Endothelial cell of umbilical vein (primary cell): ENCODE data around the gene AP5S1. TPM values are rescaled to one million over a fixed set of nuclear protein-coding genes. Genes with fewer than 3 reads are reported as not detected.

Source experiments
- BruUV-seq: library from RNA; stranded (reverse); fragments of 400-500 nt; replicated peaks from 2 replicates; lab custom pipeline; 2021; lab: Mats Ljungman, UMichigan
- CTCF ChIA-PET: fragments of 300-600, 350-600 bp; sonication (Branson Sonifier 250); formaldehyde crosslinking; loops from one replicate; lab custom pipeline; 2021; ENCODE audit warnings: antibody characterized with exemption, inconsistent platforms; lab: Charles Lee
- POLR2A ChIA-PET: fragments of 300-600, 350-600 bp; sonication (Branson Sonifier 250); formaldehyde crosslinking; loops from one replicate; lab custom pipeline; 2021; ENCODE audit warnings: antibody characterized with exemption, inconsistent platforms; lab: Charles Lee
- DNase-seq: peaks from one replicate; pipeline ENCODE4 v3.0.0-alpha.2; 2011; ENCODE audit warnings: low read depth, low spot score
- FAIRE-seq: peaks from 2 replicates; lab custom pipeline; 2011; peaks lifted over from hg19 to GRCh38; lab: Jason Lieb, UNC
- H2AFZ ChIP-seq: 2 replicates; pipeline ENCODE4 v1.6.0; 2012; ENCODE audit warnings: low read depth, low read length, control low read depth, inconsistent platforms
- H3K27ac ChIP-seq: 2 replicates; pipeline ENCODE4 v1.5.1; 2011; ENCODE audit warnings: low read depth, mild to moderate bottlenecking, control low read depth, low read length, moderate library complexity; ENCODE audit not compliant: insufficient read depth
- H3K27me3 ChIP-seq, 2 experiments: 2 replicates each; pipeline versions ENCODE4 v1.6.0 to v1.6.1; 2011; ENCODE audit warnings: low read length in 2 of 2, mixed read lengths in 1 of 2; ENCODE audit not compliant: control insufficient read depth in 2 of 2, insufficient read depth in 2 of 2
- H3K36me3 ChIP-seq, 2 experiments: 2 replicates in 1 of 2; 3 replicates in 1 of 2; pipeline ENCODE4 v1.5.1; 2011; ENCODE audit warnings: low read length in 2 of 2, mild to moderate bottlenecking in 1 of 2, moderate library complexity in 1 of 2; ENCODE audit not compliant: control insufficient read depth in 2 of 2, insufficient read depth in 2 of 2; ENCODE audit errors: extremely low read depth in 1 of 2
- H3K4me1 ChIP-seq: 3 replicates; pipeline ENCODE4 v1.5.1; 2011; ENCODE audit warnings: mild to moderate bottlenecking, low read length; ENCODE audit not compliant: control insufficient read depth, insufficient read depth; ENCODE audit errors: extremely low read depth
- H3K4me2 ChIP-seq: 2 replicates; pipeline ENCODE4 v1.6.1; 2011; ENCODE audit warnings: low read length, control low read depth, mixed read lengths; ENCODE audit not compliant: insufficient read depth
- H3K4me3 ChIP-seq, 3 experiments: fragments of 200-600 bp in 1 of 3; sonication (generic), shearing (Covaris generic) in 1 of 3; replicated peaks in 1 of 3; 2 replicates each; pipeline ENCODE4 v1.5.1; 2011 to 2016; ENCODE audit warnings: control low read depth in 3 of 3, low read length in 3 of 3, mild to moderate bottlenecking in 2 of 3, inconsistent platforms in 1 of 3, low read depth in 1 of 3, moderate library complexity in 1 of 3; ENCODE audit not compliant: insufficient read depth in 1 of 3
- H3K79me2 ChIP-seq: 2 replicates; pipeline ENCODE4 v1.6.0; 2012; ENCODE audit warnings: low read length, inconsistent platforms; ENCODE audit not compliant: control insufficient read depth, insufficient read depth
- H3K9ac ChIP-seq: replicated peaks from 2 replicates; pipeline ENCODE3; 2011; ENCODE audit warnings: low read length, control low read depth; ENCODE audit not compliant: insufficient read depth; ENCODE audit errors: extremely low read depth
- H3K9me1 ChIP-seq: replicated peaks from 3 replicates; pipeline ENCODE4 v1.6.0; 2011; ENCODE audit warnings: mild to moderate bottlenecking, low read length; ENCODE audit not compliant: control insufficient read depth, insufficient read depth; ENCODE audit errors: extremely low read depth
- H3K9me3 ChIP-seq: replicated peaks from 2 replicates; pipeline ENCODE4 v1.5.1; 2012; ENCODE audit warnings: low read length, inconsistent platforms; ENCODE audit not compliant: control insufficient read depth, insufficient read depth
- H4K20me1 ChIP-seq: replicated peaks from 2 replicates; pipeline ENCODE3; 2011; ENCODE audit warnings: mild to moderate bottlenecking, low read length; ENCODE audit not compliant: control insufficient read depth, insufficient read depth; ENCODE audit errors: extremely low read depth
- CTCF ChIP-seq, 2 donors: IDR thresholded peaks; 1 replicate in 1 of 2; 2 replicates in 1 of 2; pipeline ENCODE4 v1.5.1; 2011; ENCODE audit warnings: low read length in 2 of 2, mild to moderate bottlenecking in 2 of 2, moderate library complexity in 2 of 2, control low read depth in 1 of 2, inconsistent platforms in 1 of 2, low read depth in 1 of 2; ENCODE audit not compliant: insufficient read depth in 1 of 2; ENCODE audit errors: extremely low read depth in 1 of 2
- EZH2 ChIP-seq: IDR thresholded peaks from 2 replicates; pipeline ENCODE4 v1.6.1; 2012; ENCODE audit warnings: borderline replicate concordance, low read depth, mild to moderate bottlenecking, moderate library complexity, low read length, inconsistent platforms; ENCODE audit not compliant: severe bottlenecking
- FOS ChIP-seq: IDR thresholded peaks from 2 replicates; pipeline ENCODE4 v1.6.1; 2011; ENCODE audit warnings: mild to moderate bottlenecking, low read length, moderate library complexity, borderline replicate concordance; ENCODE audit not compliant: insufficient read depth
- GATA2 ChIP-seq: IDR thresholded peaks from 2 replicates; pipeline ENCODE4 v1.7.0; 2011; ENCODE audit warnings: low read depth, mild to moderate bottlenecking, moderate library complexity, mixed read lengths, low read length; ENCODE audit not compliant: insufficient read length, insufficient read depth
- JUN ChIP-seq: IDR thresholded peaks from 2 replicates; pipeline ENCODE4 v1.6.1; 2011; ENCODE audit warnings: borderline replicate concordance, low read depth; ENCODE audit not compliant: insufficient read length, insufficient read depth
- MAX ChIP-seq: IDR thresholded peaks from 2 replicates; pipeline ENCODE4 v1.6.1; 2011; ENCODE audit not compliant: insufficient read depth, insufficient read length
- MYC ChIP-seq: IDR thresholded peaks from one replicate; pipeline ENCODE4 v1.6.1; 2011; ENCODE audit warnings: mild to moderate bottlenecking, low read depth, low read length
- POLR2A ChIP-seq: IDR thresholded peaks from 2 replicates; pipeline ENCODE4 v1.6.1; 2012; ENCODE audit warnings: low read depth, mild to moderate bottlenecking, control low read depth, low read length
- POLR2AphosphoS5 ChIP-seq: IDR thresholded peaks from 2 replicates; pipeline ENCODE4 v1.6.1; 2012; ENCODE audit warnings: low read depth, mild to moderate bottlenecking, control low read depth, low read length, moderate library complexity; ENCODE audit not compliant: insufficient read depth
- dilution Hi-C: fragments of 300-500 bp; cut with MboI; formaldehyde crosslinking; loops from one replicate; pipeline ENCODE4 v1.15.0; 2019; ENCODE audit warnings: low sequenced_read_pairs; ENCODE audit not compliant: extremely low pct_ligation_motif_present
- intact Hi-C: fragments of 100-400 bp; cut with micrococcal nuclease; formaldehyde crosslinking; loops from one replicate; pipeline ENCODE4 v1.10.0; 2022
- polyA plus RNA-seq, 4 experiments: library from polyadenylated mRNA; depleted of rRNA in 3 of 4; stranded (reverse) in 3 of 4; unstranded in 1 of 4; fragments of >200 nt; gene quantifications; 2 replicates each; pipeline versions ENCODE4 v1.2.1 to v1.2.3, GENCODE V29; 2011 to 2012; ENCODE audit warnings: missing spikeins in 1 of 4
- total RNA-seq: library from RNA; stranded (reverse); gene quantifications from 2 replicates; pipeline ENCODE4 v1.2.3, GENCODE V29; 2021

Gene AP5S1
- total and polyA plus RNA-seq, 2 donors (not counting 3 experiments of a cell fraction or from before 2014, with no cell fraction given), result 15.7 to 22.0 TPM

- peak overlapping the region; percentile 5 for H2AFZ ChIP-seq
- no peak overlapping the region for H3K27ac ChIP-seq
- intact Hi-C loops, result loop anchor here (1.0 kb wide), 1 partner anchor 298 kb away; no protein-coding TSS in a partner anchor
- peak overlapping the region in 1 of 3 experiments; percentile 58 for H3K4me3 ChIP-seq
- DNase-seq (no peak), FAIRE-seq (peak; percentile 4)
- H3K36me3 ChIP-seq, result peaks cover 0 to 5% of the 10 kb centered on the region in 2 experiments
- POLR2A ChIA-PET, result interaction anchor here (0.5 to 1.0 kb wide), 3 partner anchors 31 to 63 kb away, joined by 3 to 4 read pairs (median 4); partner anchors contain the start of gene AP5S1
- H3K9me3 ChIP-seq, result no peaks in the 10 kb centered on the region
- no peak overlapping the region for H3K9ac ChIP-seq
- peaks cover 31% of the 10 kb centered on the region for H3K79me2 ChIP-seq
- H3K27me3 ChIP-seq, result no peaks in the 10 kb centered on the region
- H3K9me1 ChIP-seq, result no peaks in the 10 kb centered on the region
- BruUV-seq, result TSS peak; percentile 59
- no peaks in the 10 kb centered on the region for H4K20me1 ChIP-seq
- no peak for TF ChIP-seq POLR2AphosphoS5
- no peak for TF ChIP-seq EZH2
- TF ChIP-seq JUN, result no peak
- TF ChIP-seq POLR2A, result no peak
- no peak for TF ChIP-seq MYC
- TF ChIP-seq CTCF (IDR thresholded peaks at IDR 0.05; ENCODE audit: extremely low read depth in 1 of 2, insufficient read depth in 1 of 2, low read depth in 1 of 2, low read length in 2 of 2), result no peak
- TF ChIP-seq MAX, result no peak
- TF ChIP-seq FOS, result no peak
- TF ChIP-seq GATA2, result no peak
- dilution Hi-C loops, result no loop called here
- CTCF ChIA-PET, result interaction anchor here (1.1 to 7.6 kb wide), 9 partner anchors 8 to 298 kb away, joined by 3 to 214 read pairs (median 12); partner anchors contain the start of genes AP5S1 and CDC25B
- peaks cover 18% of the 10 kb centered on the region for H3K4me1 ChIP-seq
- peak overlapping the region; percentile 76 for H3K4me2 ChIP-seq
Measured at GRCh38 chr20:3787324-3788014, 32.9 kb upstream of the AP5S1 start.
